HepG2 (cell line): ENCODE results near the gene ZNF512B. TPM values are rescaled to one million over a fixed set of nuclear protein-coding genes. Genes with fewer than 3 reads are reported as not detected.

Experiments used
- ARNT ChIP-seq: fragments of 450-650 bp; IDR thresholded peaks from 2 replicates; pipeline ENCODE4 v1.6.1; 2017
- FOXK1 ChIP-seq: sonication (generic); formaldehyde crosslinking; IDR thresholded peaks from 2 replicates; pipeline ENCODE4 v1.4.0; 2020; ENCODE audit warnings: low read depth, missing genetic modification reagents, borderline replicate concordance
- HOXA9 ChIP-seq: sonication (generic); formaldehyde crosslinking; IDR thresholded peaks from 2 replicates; pipeline ENCODE4 v1.8.1; 2022; ENCODE audit warnings: missing genetic modification reagents, mild to moderate bottlenecking, moderate library complexity, borderline replicate concordance
- JUN ChIP-seq: sonication (generic); formaldehyde crosslinking; IDR thresholded peaks from 2 replicates; pipeline ENCODE4 v1.4.0; 2020; ENCODE audit warnings: mild to moderate bottlenecking, missing genetic modification reagents
- MEIS1 ChIP-seq: sonication (generic); formaldehyde crosslinking; IDR thresholded peaks from 2 replicates; pipeline ENCODE4 v1.9.0; 2021; ENCODE audit warnings: mild to moderate bottlenecking, missing genetic modification reagents, moderate library complexity, borderline replicate concordance
- MTA1 ChIP-seq: sonication (generic); formaldehyde crosslinking; IDR thresholded peaks from 2 replicates; pipeline ENCODE4 v1.4.0; 2020; ENCODE audit warnings: missing genetic modification reagents, mild to moderate bottlenecking, borderline replicate concordance
- NR2F6 ChIP-seq, 2 experiments: IDR thresholded peaks; 2 replicates each; pipeline ENCODE4 v1.6.1; 2016; ENCODE audit warnings: antibody characterized with exemption in 1 of 2, mild to moderate bottlenecking in 1 of 2
- polyA plus RNA-seq, 8 experiments: library from polyadenylated mRNA; depleted of rRNA in 3 of 8; stranded (reverse) in 7 of 8; unstranded in 1 of 8; fragments of >200 nt; fragmentation: Illumina TruSeq in 4 of 8; extraction: Trizol in 4 of 8; gene quantifications; 2 replicates each; pipeline versions ENCODE4 v1.2.1 to v1.2.3, GENCODE V29; 2011 to 2016; ENCODE audit warnings: low read depth in 4 of 8, missing spikeins in 1 of 8, mixed read lengths in 1 of 8; ENCODE audit not compliant: insufficient read depth in 1 of 8
- total RNA-seq, 5 experiments: library from RNA; depleted of rRNA; stranded (reverse); fragments of >200 nt; fragmentation: Illumina TruSeq; extraction: Trizol; gene quantifications; 2 replicates each; pipeline ENCODE4 v1.2.3, GENCODE V29; 2016; ENCODE audit warnings: low read depth in 1 of 5
- TF ChIP-seq, protein P1 (sequence below): IDR thresholded peaks from 2 replicates; pipeline ENCODE4 v1.6.1; 2016; ENCODE audit warnings: low read depth, control low read depth
- TF ChIP-seq, protein P2 (sequence below): sonication (generic); formaldehyde crosslinking; IDR thresholded peaks from 2 replicates; pipeline ENCODE4 v1.4.0; 2020; ENCODE audit warnings: mild to moderate bottlenecking, missing genetic modification reagents
- TF ChIP-seq, protein P3 (sequence below): sonication (generic); formaldehyde crosslinking; IDR thresholded peaks from 2 replicates; pipeline ENCODE4 v1.5.1; 2020; ENCODE audit warnings: mild to moderate bottlenecking, missing genetic modification reagents, moderate library complexity
- TF ChIP-seq, protein P4 (sequence below): sonication (generic); formaldehyde crosslinking; IDR thresholded peaks from 2 replicates; pipeline ENCODE4 v1.8.0; 2022; ENCODE audit warnings: missing genetic modification reagents, low read depth, mild to moderate bottlenecking, borderline replicate concordance
- TF ChIP-seq, protein P5 (sequence below): sonication (generic); formaldehyde crosslinking; IDR thresholded peaks from 2 replicates; pipeline ENCODE4 v1.4.0; 2020; ENCODE audit warnings: missing genetic modification reagents, mild to moderate bottlenecking, borderline replicate concordance
- TF ChIP-seq, protein P6 (sequence below): sonication (generic); formaldehyde crosslinking; IDR thresholded peaks from 2 replicates; pipeline ENCODE4 v1.8.0; 2022; ENCODE audit warnings: mild to moderate bottlenecking, missing genetic modification reagents, borderline replicate concordance
- TF ChIP-seq, protein P7 (sequence below): sonication (generic); formaldehyde crosslinking; IDR thresholded peaks from 2 replicates; pipeline ENCODE4 v1.8.0; 2022; ENCODE audit warnings: missing genetic modification reagents, mild to moderate bottlenecking, moderate library complexity, borderline replicate concordance

ZNF512B gene
- total and polyA plus RNA-seq, 2 of the 13 experiments (the other 11 are each of a cell fraction or from before 2014, with no cell fraction given), result 11.5 to 30.6 TPM

DNA sequence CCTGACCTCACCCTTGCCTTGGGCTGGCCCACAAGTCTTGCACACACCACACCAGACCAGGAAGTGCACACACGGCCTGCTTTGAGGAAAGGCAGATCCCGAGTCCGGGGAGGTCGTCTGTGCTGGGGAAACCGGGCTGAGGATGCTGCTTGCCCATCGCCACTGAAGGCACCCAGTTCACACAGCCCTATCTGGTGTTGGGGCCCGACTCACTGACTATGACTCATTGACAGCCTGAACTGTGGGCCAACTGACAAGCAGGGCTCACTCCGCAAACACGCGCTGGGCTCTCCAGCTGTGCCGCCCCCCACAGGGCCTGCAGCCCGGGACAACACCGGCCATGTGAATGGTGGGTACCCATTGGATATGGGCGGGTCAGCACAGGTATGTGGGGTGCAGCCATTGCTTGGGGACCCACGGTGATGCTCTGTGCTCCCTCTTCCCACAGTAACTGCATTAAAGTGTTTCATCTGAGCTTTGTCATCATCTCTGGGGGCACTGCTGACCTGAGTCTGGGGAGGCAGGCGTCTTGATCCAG is 8.1 kb upstream of the ZNF512B start (continued):
- TF ChIP-seq, protein P1, sequence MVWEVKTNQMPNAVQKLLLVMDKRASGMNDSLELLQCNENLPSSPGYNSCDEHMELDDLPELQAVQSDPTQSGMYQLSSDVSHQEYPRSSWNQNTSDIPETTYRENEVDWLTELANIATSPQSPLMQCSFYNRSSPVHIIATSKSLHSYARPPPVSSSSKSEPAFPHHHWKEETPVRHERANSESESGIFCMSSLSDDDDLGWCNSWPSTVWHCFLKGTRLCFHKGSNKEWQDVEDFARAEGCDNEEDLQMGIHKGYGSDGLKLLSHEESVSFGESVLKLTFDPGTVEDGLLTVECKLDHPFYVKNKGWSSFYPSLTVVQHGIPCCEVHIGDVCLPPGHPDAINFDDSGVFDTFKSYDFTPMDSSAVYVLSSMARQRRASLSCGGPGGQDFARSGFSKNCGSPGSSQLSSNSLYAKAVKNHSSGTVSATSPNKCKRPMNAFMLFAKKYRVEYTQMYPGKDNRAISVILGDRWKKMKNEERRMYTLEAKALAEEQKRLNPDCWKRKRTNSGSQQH (CRISPR knock-in tag), result peak; percentile 30; the same call in 1 of the 2 replicates
- no peak; the same call in 1 of the 2 replicates for TF ChIP-seq HOXA9 (CRISPR knock-in tag)
- TF ChIP-seq, protein P2, sequence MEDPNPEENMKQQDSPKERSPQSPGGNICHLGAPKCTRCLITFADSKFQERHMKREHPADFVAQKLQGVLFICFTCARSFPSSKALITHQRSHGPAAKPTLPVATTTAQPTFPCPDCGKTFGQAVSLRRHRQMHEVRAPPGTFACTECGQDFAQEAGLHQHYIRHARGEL (CRISPR knock-in tag), result no peak
- TF ChIP-seq, protein P3, sequence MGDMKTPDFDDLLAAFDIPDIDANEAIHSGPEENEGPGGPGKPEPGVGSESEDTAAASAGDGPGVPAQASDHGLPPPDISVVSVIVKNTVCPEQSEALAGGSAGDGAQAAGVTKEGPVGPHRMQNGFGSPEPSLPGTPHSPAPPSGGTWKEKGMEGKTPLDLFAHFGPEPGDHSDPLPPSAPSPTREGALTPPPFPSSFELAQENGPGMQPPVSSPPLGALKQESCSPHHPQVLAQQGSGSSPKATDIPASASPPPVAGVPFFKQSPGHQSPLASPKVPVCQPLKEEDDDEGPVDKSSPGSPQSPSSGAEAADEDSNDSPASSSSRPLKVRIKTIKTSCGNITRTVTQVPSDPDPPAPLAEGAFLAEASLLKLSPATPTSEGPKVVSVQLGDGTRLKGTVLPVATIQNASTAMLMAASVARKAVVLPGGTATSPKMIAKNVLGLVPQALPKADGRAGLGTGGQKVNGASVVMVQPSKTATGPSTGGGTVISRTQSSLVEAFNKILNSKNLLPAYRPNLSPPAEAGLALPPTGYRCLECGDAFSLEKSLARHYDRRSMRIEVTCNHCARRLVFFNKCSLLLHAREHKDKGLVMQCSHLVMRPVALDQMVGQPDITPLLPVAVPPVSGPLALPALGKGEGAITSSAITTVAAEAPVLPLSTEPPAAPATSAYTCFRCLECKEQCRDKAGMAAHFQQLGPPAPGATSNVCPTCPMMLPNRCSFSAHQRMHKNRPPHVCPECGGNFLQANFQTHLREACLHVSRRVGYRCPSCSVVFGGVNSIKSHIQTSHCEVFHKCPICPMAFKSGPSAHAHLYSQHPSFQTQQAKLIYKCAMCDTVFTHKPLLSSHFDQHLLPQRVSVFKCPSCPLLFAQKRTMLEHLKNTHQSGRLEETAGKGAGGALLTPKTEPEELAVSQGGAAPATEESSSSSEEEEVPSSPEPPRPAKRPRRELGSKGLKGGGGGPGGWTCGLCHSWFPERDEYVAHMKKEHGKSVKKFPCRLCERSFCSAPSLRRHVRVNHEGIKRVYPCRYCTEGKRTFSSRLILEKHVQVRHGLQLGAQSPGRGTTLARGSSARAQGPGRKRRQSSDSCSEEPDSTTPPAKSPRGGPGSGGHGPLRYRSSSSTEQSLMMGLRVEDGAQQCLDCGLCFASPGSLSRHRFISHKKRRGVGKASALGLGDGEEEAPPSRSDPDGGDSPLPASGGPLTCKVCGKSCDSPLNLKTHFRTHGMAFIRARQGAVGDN (CRISPR knock-in tag), result peak; percentile 86
- TF ChIP-seq FOXK1 (CRISPR knock-in tag), result peak; percentile 64; the same call in 1 of the 2 replicates
- TF ChIP-seq, protein P4, sequence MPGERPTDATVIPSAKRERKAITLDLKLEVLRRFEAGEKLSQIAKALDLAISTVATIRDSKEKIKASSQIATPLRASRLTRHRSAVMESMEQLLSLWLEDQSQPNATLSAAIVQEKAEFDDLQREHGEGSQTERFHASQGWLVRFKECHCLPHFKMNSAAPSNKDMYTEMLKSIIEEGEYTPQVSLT (CRISPR knock-in tag), result no peak; the same call in 1 of the 2 replicates
- TF ChIP-seq, protein P5, sequence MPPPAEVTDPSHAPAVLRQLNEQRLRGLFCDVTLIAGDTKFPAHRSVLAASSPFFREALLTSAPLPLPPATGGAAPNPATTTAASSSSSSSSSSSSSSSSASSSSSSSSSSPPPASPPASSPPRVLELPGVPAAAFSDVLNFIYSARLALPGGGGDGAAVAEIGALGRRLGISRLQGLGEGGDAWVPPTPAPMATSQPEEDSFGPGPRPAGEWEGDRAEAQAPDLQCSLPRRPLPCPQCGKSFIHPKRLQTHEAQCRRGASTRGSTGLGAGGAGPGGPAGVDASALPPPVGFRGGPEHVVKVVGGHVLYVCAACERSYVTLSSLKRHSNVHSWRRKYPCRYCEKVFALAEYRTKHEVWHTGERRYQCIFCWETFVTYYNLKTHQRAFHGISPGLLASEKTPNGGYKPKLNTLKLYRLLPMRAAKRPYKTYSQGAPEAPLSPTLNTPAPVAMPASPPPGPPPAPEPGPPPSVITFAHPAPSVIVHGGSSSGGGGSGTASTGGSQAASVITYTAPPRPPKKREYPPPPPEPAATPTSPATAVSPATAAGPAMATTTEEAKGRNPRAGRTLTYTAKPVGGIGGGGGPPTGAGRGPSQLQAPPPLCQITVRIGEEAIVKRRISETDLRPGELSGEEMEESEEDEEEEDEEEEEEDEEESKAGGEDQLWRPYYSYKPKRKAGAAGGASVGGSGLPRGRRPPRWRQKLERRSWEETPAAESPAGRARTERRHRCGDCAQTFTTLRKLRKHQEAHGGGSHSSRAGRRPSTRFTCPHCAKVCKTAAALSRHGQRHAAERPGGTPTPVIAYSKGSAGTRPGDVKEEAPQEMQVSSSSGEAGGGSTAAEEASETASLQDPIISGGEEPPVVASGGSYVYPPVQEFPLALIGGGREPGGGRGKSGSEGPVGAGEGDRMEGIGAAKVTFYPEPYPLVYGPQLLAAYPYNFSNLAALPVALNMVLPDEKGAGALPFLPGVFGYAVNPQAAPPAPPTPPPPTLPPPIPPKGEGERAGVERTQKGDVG, result no peak
- no peak; the same call in 1 of the 2 replicates for TF ChIP-seq NR2F6 (IDR thresholded peaks at IDR 0.05)
- TF ChIP-seq NR2F6 (CRISPR knock-in tag; IDR thresholded peaks at IDR 0.05), result peak; percentile 71; the same call in 1 of the 2 replicates
- TF ChIP-seq MTA1 (CRISPR knock-in tag), result peak; percentile 94
- TF ChIP-seq, protein P6, sequence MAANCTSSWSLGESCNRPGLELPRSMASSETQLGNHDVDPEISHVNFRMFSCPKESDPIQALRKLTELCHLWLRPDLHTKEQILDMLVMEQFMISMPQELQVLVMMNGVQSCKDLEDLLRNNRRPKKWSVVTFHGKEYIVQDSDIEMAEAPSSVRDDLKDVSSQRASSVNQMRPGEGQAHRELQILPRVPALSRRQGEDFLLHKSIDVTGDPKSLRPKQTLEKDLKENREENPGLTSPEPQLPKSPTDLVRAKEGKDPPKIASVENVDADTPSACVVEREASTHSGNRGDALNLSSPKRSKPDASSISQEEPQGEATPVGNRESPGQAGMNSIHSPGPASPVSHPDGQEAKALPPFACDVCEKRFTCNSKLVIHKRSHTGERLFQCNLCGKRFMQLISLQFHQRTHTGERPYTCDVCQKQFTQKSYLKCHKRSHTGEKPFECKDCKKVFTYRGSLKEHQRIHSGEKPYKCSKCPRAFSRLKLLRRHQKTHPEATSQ (CRISPR knock-in tag), result no peak
- TF ChIP-seq JUN, result peak; percentile 93
- TF ChIP-seq, protein P7, sequence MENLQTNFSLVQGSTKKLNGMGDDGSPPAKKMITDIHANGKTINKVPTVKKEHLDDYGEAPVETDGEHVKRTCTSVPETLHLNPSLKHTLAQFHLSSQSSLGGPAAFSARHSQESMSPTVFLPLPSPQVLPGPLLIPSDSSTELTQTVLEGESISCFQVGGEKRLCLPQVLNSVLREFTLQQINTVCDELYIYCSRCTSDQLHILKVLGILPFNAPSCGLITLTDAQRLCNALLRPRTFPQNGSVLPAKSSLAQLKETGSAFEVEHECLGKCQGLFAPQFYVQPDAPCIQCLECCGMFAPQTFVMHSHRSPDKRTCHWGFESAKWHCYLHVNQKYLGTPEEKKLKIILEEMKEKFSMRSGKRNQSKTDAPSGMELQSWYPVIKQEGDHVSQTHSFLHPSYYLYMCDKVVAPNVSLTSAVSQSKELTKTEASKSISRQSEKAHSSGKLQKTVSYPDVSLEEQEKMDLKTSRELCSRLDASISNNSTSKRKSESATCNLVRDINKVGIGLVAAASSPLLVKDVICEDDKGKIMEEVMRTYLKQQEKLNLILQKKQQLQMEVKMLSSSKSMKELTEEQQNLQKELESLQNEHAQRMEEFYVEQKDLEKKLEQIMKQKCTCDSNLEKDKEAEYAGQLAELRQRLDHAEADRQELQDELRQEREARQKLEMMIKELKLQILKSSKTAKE (CRISPR knock-in tag), result peak; percentile 57; the same call in 1 of the 2 replicates
- no peak for TF ChIP-seq ARNT
- peak; percentile 98 for TF ChIP-seq MEIS1
